GM12878 (cell line): ENCODE measurements around the gene CDCP1. TPM values are rescaled to one million over a fixed set of nuclear protein-coding genes. Genes with fewer than 3 reads are reported as not detected.

Source experiments
- ATAC-seq: fragments of 200-7000 bp; cut with Tn5 transposase; 3 replicates; pipeline ENCODE4 v1.9.1; 2020; ENCODE audit warnings: mild to moderate bottlenecking, moderate library complexity
- BruUV-seq: library from RNA; stranded (reverse); fragments of 400-500 nt; replicated peaks from 2 replicates; lab custom pipeline; 2021; lab: Mats Ljungman, UMichigan
- CTCF ChIA-PET: fragments of 300-600 bp; sonication (Branson Sonifier 250); formaldehyde crosslinking; extraction: SDS; loops from one replicate; lab custom pipeline; 2021; ENCODE audit warnings: inconsistent platforms; lab: Yijun Ruan, JAX
- POLR2A ChIA-PET: fragments of 350-600 bp; formaldehyde crosslinking; extraction: SDS; loops from one replicate; lab custom pipeline; 2021; ENCODE audit warnings: inconsistent platforms; lab: Charles Lee
- RAD21 ChIA-PET: fragments of 300-600 bp; sonication (Branson Sonifier 250); formaldehyde crosslinking; loops from one replicate; lab custom pipeline; 2023; ENCODE audit warnings: antibody characterized with exemption; ENCODE audit not compliant: unreplicated experiment; lab: Charles Lee
- SMC1A ChIA-PET: fragments of 300-600 bp; sonication (Branson Sonifier 250); formaldehyde crosslinking; loops from one replicate; lab custom pipeline; 2023; ENCODE audit not compliant: unreplicated experiment, uncharacterized antibody; lab: Charles Lee
- DNase-seq: peaks from one replicate; pipeline ENCODE4 v3.0.0-alpha.2; 2011; ENCODE audit warnings: low read depth, low spot score
- FAIRE-seq: peaks from 3 replicates; lab custom pipeline; 2011; peaks lifted over from hg19 to GRCh38; lab: Jason Lieb, UNC
- H2AFZ ChIP-seq: 2 replicates; pipeline ENCODE4 v1.6.0; 2011; ENCODE audit warnings: low read depth, low read length, control low read depth; ENCODE audit not compliant: control insufficient read depth
- H3K27ac ChIP-seq: 2 replicates; pipeline ENCODE4 v1.5.1; 2011; ENCODE audit warnings: control low read depth; ENCODE audit not compliant: control insufficient read depth, insufficient read depth
- H3K27me3 ChIP-seq, 2 experiments: replicated peaks in 1 of 2; 2 replicates each; pipeline versions ENCODE4 v1.6.0 to v1.6.1; 2011; ENCODE audit warnings: low read length in 1 of 2; ENCODE audit not compliant: control insufficient read depth in 2 of 2, insufficient read depth in 2 of 2
- H3K36me3 ChIP-seq, 2 experiments: 2 replicates each; pipeline ENCODE4 v1.5.1; 2011; ENCODE audit warnings: low read length in 1 of 2; ENCODE audit not compliant: control insufficient read depth in 2 of 2, insufficient read depth in 2 of 2
- H3K4me1 ChIP-seq: 2 replicates; pipeline ENCODE4 v1.6.1; 2011; ENCODE audit warnings: mild to moderate bottlenecking, low read length, moderate library complexity, mixed read lengths; ENCODE audit not compliant: control insufficient read depth, insufficient read depth
- H3K4me2 ChIP-seq: 2 replicates; pipeline ENCODE4 v1.6.0; 2011; ENCODE audit warnings: control low read depth; ENCODE audit not compliant: control insufficient read depth, insufficient read depth
- H3K4me3 ChIP-seq: fragments of 200-600 bp; sonication (generic); 2 replicates; pipeline ENCODE4 v1.5.1; 2016
- H3K79me2 ChIP-seq: 2 replicates; pipeline ENCODE4 v1.6.0; 2011; ENCODE audit warnings: low read length; ENCODE audit not compliant: control insufficient read depth, insufficient read depth
- H3K9ac ChIP-seq: 2 replicates; pipeline ENCODE4 v1.8.0; 2011; ENCODE audit warnings: low read length, control low read depth, mixed read lengths; ENCODE audit not compliant: control insufficient read depth, insufficient read depth
- H3K9me3 ChIP-seq: replicated peaks from 3 replicates; pipeline ENCODE4 v1.5.1; 2011; ENCODE audit warnings: mild to moderate bottlenecking, low read length; ENCODE audit not compliant: control insufficient read depth, insufficient read depth
- H4K20me1 ChIP-seq: 2 replicates; pipeline ENCODE4 v1.6.0; 2011; ENCODE audit not compliant: control insufficient read depth, insufficient read depth
- CTCF ChIP-seq, 3 experiments: IDR thresholded peaks in 2 of 3; conservative IDR thresholded peaks in 1 of 3; 2 replicates each; pipeline ENCODE4 v1.5.1; 2011; ENCODE audit warnings: low read depth in 3 of 3, low read length in 3 of 3, mild to moderate bottlenecking in 3 of 3, control low read depth in 2 of 3, moderate library complexity in 2 of 3, inconsistent platforms in 1 of 3, mixed read lengths in 1 of 3; ENCODE audit not compliant: control insufficient read depth in 2 of 3, insufficient read depth in 1 of 3; ENCODE audit errors: extremely low read depth in 1 of 3
- EED ChIP-seq: sonication (generic); IDR thresholded peaks from 2 replicates; pipeline ENCODE4 v1.6.1; 2016; ENCODE audit warnings: antibody characterized with exemption, low read depth
- EP300 ChIP-seq, 2 experiments: fragments of 150-350 bp in 1 of 2; IDR thresholded peaks; 2 replicates each; pipeline ENCODE4 v1.6.1; 2011 to 2012; ENCODE audit warnings: low read depth in 2 of 2, low read length in 2 of 2, borderline replicate concordance in 1 of 2, improper control_type of control experiment in 1 of 2, inconsistent platforms in 1 of 2; ENCODE audit not compliant: control insufficient read depth in 1 of 2
- JUND ChIP-seq: IDR thresholded peaks from 2 replicates; pipeline ENCODE4 v1.6.1; 2012; ENCODE audit warnings: low read depth, mild to moderate bottlenecking, low read length, improper control_type of control experiment, moderate library complexity
- MXI1 ChIP-seq: fragments of 150-350 bp; IDR thresholded peaks from 2 replicates; pipeline ENCODE4 v1.6.1; 2011; ENCODE audit warnings: low read depth, mild to moderate bottlenecking, inconsistent platforms, low read length, improper control_type of control experiment
- RB1 ChIP-seq: fragments of 450-650 bp; formaldehyde crosslinking; IDR thresholded peaks from 2 replicates; pipeline ENCODE4 v1.6.1; 2017; ENCODE audit warnings: mild to moderate bottlenecking, borderline replicate concordance
- STAT1 ChIP-seq: fragments of 450-650 bp; conservative IDR thresholded peaks from 2 replicates; pipeline ENCODE4 v1.6.1; 2014; ENCODE audit warnings: antibody characterized with exemption, mild to moderate bottlenecking
- ZBED1 ChIP-seq: IDR thresholded peaks from 2 replicates; pipeline ENCODE4 v1.6.1; 2016; ENCODE audit warnings: borderline replicate concordance
- ZNF24 ChIP-seq: fragments of 450-650 bp; IDR thresholded peaks from 2 replicates; pipeline ENCODE4 v1.6.1; 2017; ENCODE audit warnings: antibody characterized with exemption, mild to moderate bottlenecking
- WGBS: methylation state at CpG from one replicate; pipeline ENCODE4 v1.1.6; 2016; ENCODE audit warnings: low lambda C conversion rate; ENCODE audit not compliant: insufficient replicate concordance, insufficient coverage; ENCODE audit errors: missing lambda C conversion rate; 5-methylcytosine and 5-hydroxymethylcytosine counted together
- in situ Hi-C: fragments of 300-500 bp; cut with MboI; formaldehyde crosslinking; loops from 9 replicates; pipeline ENCODE4 v1.14.3; 2018; ENCODE audit warnings: mixed read lengths
- intact Hi-C: fragments of 100-400 bp; cut with micrococcal nuclease; formaldehyde crosslinking; loops from one replicate; pipeline ENCODE4 v1.14.2; 2022; ENCODE audit not compliant: unreplicated experiment
- polyA plus RNA-seq, 11 experiments: library from polyadenylated mRNA; depleted of rRNA in 4 of 11; unstranded in 6 of 11; stranded (reverse) in 5 of 11; fragments of >200 nt; fragmentation: Nextera tagmentation in 4 of 11; fragmentation: Illumina TruSeq in 1 of 11; extraction: Ambion mirVana in 4 of 11; extraction: Trizol in 1 of 11; gene quantifications; 1 replicate in 1 of 11; 2 replicates in 10 of 11; pipeline versions ENCODE4 v1.2.1 to v1.2.3, GENCODE V29; 2011 to 2016; ENCODE audit warnings: inconsistent platforms in 2 of 11, missing spikeins in 2 of 11, low read depth in 1 of 11
- total RNA-seq, 4 experiments: library from RNA; depleted of rRNA in 3 of 4; stranded (reverse); fragments of >200 nt in 3 of 4; fragmentation: Illumina TruSeq in 1 of 4; extraction: Trizol in 1 of 4; gene quantifications; 2 replicates each; pipeline versions ENCODE4 v1.2.1 to v1.2.3, GENCODE V29; 2013 to 2021
- TF ChIP-seq, protein P1 (sequence below): fragments of 450-650 bp; IDR thresholded peaks from 2 replicates; pipeline ENCODE4 v1.6.1; 2016; ENCODE audit warnings: mild to moderate bottlenecking

Gene CDCP1
- total and polyA plus RNA-seq, 10 of the 15 experiments (the other 5 are each of a cell fraction or from before 2014, with no cell fraction given), result 0.35 to 2.2 (median 0.86) TPM

GRCh38 chr3:45084361-45084760, 61.8 kb downstream of the CDCP1 start (continued):
- TF ChIP-seq, protein P1, sequence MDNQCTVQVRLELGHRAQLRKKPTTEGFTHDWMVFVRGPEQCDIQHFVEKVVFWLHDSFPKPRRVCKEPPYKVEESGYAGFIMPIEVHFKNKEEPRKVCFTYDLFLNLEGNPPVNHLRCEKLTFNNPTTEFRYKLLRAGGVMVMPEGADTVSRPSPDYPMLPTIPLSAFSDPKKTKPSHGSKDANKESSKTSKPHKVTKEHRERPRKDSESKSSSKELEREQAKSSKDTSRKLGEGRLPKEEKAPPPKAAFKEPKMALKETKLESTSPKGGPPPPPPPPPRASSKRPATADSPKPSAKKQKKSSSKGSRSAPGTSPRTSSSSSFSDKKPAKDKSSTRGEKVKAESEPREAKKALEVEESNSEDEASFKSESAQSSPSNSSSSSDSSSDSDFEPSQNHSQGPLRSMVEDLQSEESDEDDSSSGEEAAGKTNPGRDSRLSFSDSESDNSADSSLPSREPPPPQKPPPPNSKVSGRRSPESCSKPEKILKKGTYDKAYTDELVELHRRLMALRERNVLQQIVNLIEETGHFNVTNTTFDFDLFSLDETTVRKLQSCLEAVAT, result no peak

DNA sequence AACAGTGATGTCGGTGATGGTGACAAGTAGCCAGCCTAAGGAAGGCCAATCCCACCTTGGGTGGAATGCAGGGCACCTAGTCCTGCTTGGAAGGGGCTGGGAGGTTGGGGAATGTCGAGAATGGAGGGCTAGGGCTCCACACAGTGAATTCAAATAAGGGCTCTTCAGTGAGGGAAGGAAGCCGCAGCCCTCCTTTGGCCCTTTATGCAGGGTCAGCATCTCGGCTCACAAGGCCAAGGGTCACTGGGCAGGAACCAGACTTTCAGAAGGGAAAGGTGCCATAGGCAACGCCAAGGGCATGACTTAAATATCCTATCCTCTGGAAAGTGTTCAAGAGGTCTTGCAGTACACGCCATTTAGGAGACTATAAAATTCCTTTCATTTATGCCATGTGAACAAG, 63.2 kb downstream of the CDCP1 start:
- H3K79me2 ChIP-seq, result no peaks in the 10 kb centered on the region
- intact Hi-C loops (no loop called here), in situ Hi-C loops (no loop called here)
- TF ChIP-seq EED (no peak), STAT1 (no peak), MXI1 (no peak), ZNF24 (no peak), JUND (no peak), ZBED1 (no peak), RB1 (no peak), CTCF (IDR thresholded peaks at IDR 0.05 in 2 of 3, conservative IDR thresholded peaks at IDR 0.05 in 1 of 3; ENCODE audit: control insufficient read depth in 2 of 3, extremely low read depth in 1 of 3, insufficient read depth in 1 of 3, low read depth in 3 of 3, low read length in 3 of 3) (no peak), EP300 (IDR thresholded peaks at IDR 0.05; ENCODE audit: borderline replicate concordance in 1 of 2, control insufficient read depth in 1 of 2, low read depth in 2 of 2, low read length in 2 of 2) (no peak)
- no peak for FAIRE-seq
- SMC1A ChIA-PET, result no interaction called here
- no peaks in the 10 kb centered on the region for H3K4me1 ChIP-seq
- no peak for DNase-seq
- CTCF ChIA-PET, result interaction anchor here (0.7 kb wide), 1 partner anchor 466 kb away, joined by 3 read pairs; no protein-coding TSS in a partner anchor
- no peak overlapping the region for H3K27ac ChIP-seq
- peaks cover 0 to 4% of the 10 kb centered on the region in 2 experiments; a peak in 1 of 4 replicates for H3K27me3 ChIP-seq
- H3K36me3 ChIP-seq, result no peaks in the 10 kb centered on the region
- WGBS, result 9% methylated on average over 6 of the region's 6 CpGs
- RAD21 ChIA-PET, result no interaction called here
- no peak overlapping the region for H3K4me3 ChIP-seq
- BruUV-seq, result no TSS peak
- no peak overlapping the region for H2AFZ ChIP-seq
- POLR2A ChIA-PET, result no interaction called here
- no peak overlapping the region for H3K9ac ChIP-seq
- H4K20me1 ChIP-seq, result no peaks in the 10 kb centered on the region
- H3K9me3 ChIP-seq, result no peaks in the 10 kb centered on the region
- no peak overlapping the region for H3K4me2 ChIP-seq
- no peak for ATAC-seq
